Measurements from ENCODE around the gene BRCA2. TPM values are rescaled to one million over a fixed set of nuclear protein-coding genes. Genes with fewer than 3 reads are reported as not detected.

The BRCA2 gene
- total and polyA plus RNA-seq, 5 donors from 2014 or later = 1.3 to 7.6 (median 2.0) TPM

GRCh38 chr13:32390484-32390883 lies 75.2 kb downstream of the BRCA2 start:
- Mint-ChIP-seq H3K27ac (peak overlapping the region in 1 of 3 donors; percentile 3), H3K27me3 (no peaks in the 10 kb centered on the region), H3K9me3 (no peaks in the 10 kb centered on the region), H3K36me3 (no peaks in the 10 kb centered on the region), H3K4me1 (peaks cover 3 to 11% (median 8%) of the 10 kb centered on the region in 4 donors), H3K4me3 (no peak overlapping the region)
- Histone ChIP-seq H3K36me3 (ENCODE audit: control insufficient read depth, insufficient read depth, low read length) (no peaks in the 10 kb centered on the region), H3K27ac (ENCODE audit: insufficient read depth, low read length, poor library complexity, severe bottlenecking) (no peak overlapping the region), H3K4me1 (ENCODE audit: control insufficient read depth, insufficient read depth, low read length, poor library complexity, severe bottlenecking) (peaks cover 5% of the 10 kb centered on the region), H3K4me3 (ENCODE audit: low read depth, low read length) (no peak overlapping the region), H3K27me3 (ENCODE audit: control insufficient read depth, insufficient read depth, low read length) (no peaks in the 10 kb centered on the region), H3K9me3 (ENCODE audit: control insufficient read depth in 2 of 2, low read length in 2 of 2) (no peaks in the 10 kb centered on the region)
- ATAC-seq (ENCODE audit: low read depth in 2 of 2) (no peak), DNase-seq (no peak)

- Mint-ChIP-seq H3K9me3 (no peaks in the 10 kb centered on the region), H3K27ac (no peak overlapping the region), H3K4me1 (peaks cover 3 to 11% (median 8%) of the 10 kb centered on the region in 4 donors), H3K36me3 (no peaks in the 10 kb centered on the region), H3K27me3 (no peaks in the 10 kb centered on the region), H3K4me3 (no peak overlapping the region)
- Histone ChIP-seq H3K36me3 (ENCODE audit: control insufficient read depth, insufficient read depth, low read length) (no peaks in the 10 kb centered on the region), H3K27ac (ENCODE audit: insufficient read depth, low read length, poor library complexity, severe bottlenecking) (no peak overlapping the region), H3K27me3 (ENCODE audit: control insufficient read depth, insufficient read depth, low read length) (no peaks in the 10 kb centered on the region), H3K4me3 (ENCODE audit: low read depth, low read length) (no peak overlapping the region), H3K9me3 (ENCODE audit: control insufficient read depth in 2 of 2, low read length in 2 of 2) (no peaks in the 10 kb centered on the region), H3K4me1 (ENCODE audit: control insufficient read depth, insufficient read depth, low read length, poor library complexity, severe bottlenecking) (peaks cover 5% of the 10 kb centered on the region)
- DNase-seq = no peak
- no peak for ATAC-seq (ENCODE audit: low read depth in 2 of 2)
These were observed 75.9 kb downstream of the BRCA2 start for GRCh38 chr13:32391101-32391619.

- no peak overlapping the region for H3K4me3 ChIP-seq (ENCODE audit: low read depth, low read length)
- Mint-ChIP-seq H3K4me3 (no peak overlapping the region), H3K36me3 (peaks cover 47% of the 10 kb centered on the region), H3K9me3 (no peaks in the 10 kb centered on the region), H3K27ac (peak overlapping the region in 1 of 3 donors; percentile 25), H3K27me3 (no peaks in the 10 kb centered on the region), H3K4me1 (peaks cover under 1 to 7% (median 6%) of the 10 kb centered on the region in 4 donors)
- H3K4me1 ChIP-seq (ENCODE audit: control insufficient read depth, insufficient read depth, low read length, poor library complexity, severe bottlenecking) = no peaks in the 10 kb centered on the region
- no peaks in the 10 kb centered on the region for H3K9me3 ChIP-seq (ENCODE audit: control insufficient read depth in 2 of 2, low read length in 2 of 2)
- peaks cover 50% of the 10 kb centered on the region for H3K36me3 ChIP-seq (ENCODE audit: control insufficient read depth, insufficient read depth, low read length)
- DNase-seq (no peak), ATAC-seq (ENCODE audit: low read depth in 2 of 2) (no peak)
- H3K27ac ChIP-seq (ENCODE audit: insufficient read depth, low read length, poor library complexity, severe bottlenecking) = no peak overlapping the region
- H3K27me3 ChIP-seq (ENCODE audit: control insufficient read depth, insufficient read depth, low read length) = no peaks in the 10 kb centered on the region
These were observed 87.8 kb downstream of the BRCA2 start for GRCh38 chr13:32403108-32403507.

GRCh38 chr13:32407854-32408253 lies 92.5 kb downstream of the BRCA2 start:
- H3K4me1 ChIP-seq (ENCODE audit: control insufficient read depth, insufficient read depth, low read length, poor library complexity, severe bottlenecking) = no peaks in the 10 kb centered on the region
- no peaks in the 10 kb centered on the region for H3K9me3 ChIP-seq (ENCODE audit: control insufficient read depth in 2 of 2, low read length in 2 of 2)
- peaks cover 37% of the 10 kb centered on the region for H3K36me3 ChIP-seq (ENCODE audit: control insufficient read depth, insufficient read depth, low read length)
- peak in 1 of 3 donors; percentile 34 for DNase-seq
- Mint-ChIP-seq H3K9me3 (no peaks in the 10 kb centered on the region), H3K36me3 (peaks cover 48% of the 10 kb centered on the region), H3K4me3 (peak overlapping the region in 3 of 4 donors; percentile 62 to 71 (median 66)), H3K27me3 (no peaks in the 10 kb centered on the region), H3K27ac (peak overlapping the region; percentile 66 to 94 (median 80)), H3K4me1 (peaks cover 11 to 37% (median 32%) of the 10 kb centered on the region in 4 donors)
- no peak for ATAC-seq (ENCODE audit: low read depth in 2 of 2)
- no peaks in the 10 kb centered on the region for H3K27me3 ChIP-seq (ENCODE audit: control insufficient read depth, insufficient read depth, low read length)
- peak overlapping the region; percentile 63 for H3K4me3 ChIP-seq (ENCODE audit: low read depth, low read length)
- peak overlapping the region; percentile 34 for H3K27ac ChIP-seq (ENCODE audit: insufficient read depth, low read length, poor library complexity, severe bottlenecking)

GRCh38 chr13:32408296-32409000 lies 93.1 kb downstream of the BRCA2 start:
- Mint-ChIP-seq H3K4me3 (peak overlapping the region; percentile 62 to 83 (median 68)), H3K36me3 (peaks cover 43% of the 10 kb centered on the region), H3K4me1 (peaks cover 11 to 39% (median 32%) of the 10 kb centered on the region in 4 donors), H3K27ac (peak overlapping the region; percentile 66 to 94 (median 80)), H3K27me3 (no peaks in the 10 kb centered on the region), H3K9me3 (no peaks in the 10 kb centered on the region)
- Histone ChIP-seq H3K9me3 (ENCODE audit: control insufficient read depth in 2 of 2, low read length in 2 of 2) (no peaks in the 10 kb centered on the region), H3K4me1 (ENCODE audit: control insufficient read depth, insufficient read depth, low read length, poor library complexity, severe bottlenecking) (no peaks in the 10 kb centered on the region), H3K27me3 (ENCODE audit: control insufficient read depth, insufficient read depth, low read length) (no peaks in the 10 kb centered on the region), H3K27ac (ENCODE audit: insufficient read depth, low read length, poor library complexity, severe bottlenecking) (peak overlapping the region; percentile 34), H3K36me3 (ENCODE audit: control insufficient read depth, insufficient read depth, low read length) (peaks cover 31% of the 10 kb centered on the region), H3K4me3 (ENCODE audit: low read depth, low read length) (peak overlapping the region; percentile 63)
- DNase-seq (peak in 1 of 3 donors; percentile 22), ATAC-seq (ENCODE audit: low read depth in 2 of 2) (no peak)

- Mint-ChIP-seq H3K36me3 (peaks cover 43% of the 10 kb centered on the region), H3K27me3 (no peaks in the 10 kb centered on the region), H3K27ac (peak overlapping the region; percentile 2 to 94 (median 66)), H3K4me3 (no peak overlapping the region), H3K4me1 (peaks cover 11 to 39% (median 32%) of the 10 kb centered on the region in 4 donors), H3K9me3 (no peaks in the 10 kb centered on the region)
- no peak for DNase-seq
- Histone ChIP-seq H3K9me3 (ENCODE audit: control insufficient read depth in 2 of 2, low read length in 2 of 2) (no peaks in the 10 kb centered on the region), H3K27me3 (ENCODE audit: control insufficient read depth, insufficient read depth, low read length) (no peaks in the 10 kb centered on the region), H3K36me3 (ENCODE audit: control insufficient read depth, insufficient read depth, low read length) (peaks cover 25% of the 10 kb centered on the region), H3K27ac (ENCODE audit: insufficient read depth, low read length, poor library complexity, severe bottlenecking) (no peak overlapping the region), H3K4me3 (ENCODE audit: low read depth, low read length) (peak overlapping the region; percentile 63), H3K4me1 (ENCODE audit: control insufficient read depth, insufficient read depth, low read length, poor library complexity, severe bottlenecking) (no peaks in the 10 kb centered on the region)
- no peak for ATAC-seq (ENCODE audit: low read depth in 2 of 2)
These were observed 93.6 kb downstream of the BRCA2 start for GRCh38 chr13:32409001-32409313.

- H3K27me3 Mint-ChIP-seq = no peaks in the 10 kb centered on the region
- ATAC-seq (ENCODE audit: low read depth in 2 of 2) (no peak), DNase-seq (no peak)
- H3K4me1 ChIP-seq (ENCODE audit: control insufficient read depth, insufficient read depth, low read length, poor library complexity, severe bottlenecking) = no peaks in the 10 kb centered on the region
- H3K27ac Mint-ChIP-seq = peak overlapping the region in 2 of 3 donors; percentile 44 to 75
- H3K27ac ChIP-seq (ENCODE audit: insufficient read depth, low read length, poor library complexity, severe bottlenecking) = no peak overlapping the region
- H3K9me3 ChIP-seq (ENCODE audit: control insufficient read depth in 2 of 2, low read length in 2 of 2) = no peaks in the 10 kb centered on the region
- no peaks in the 10 kb centered on the region for H3K27me3 ChIP-seq (ENCODE audit: control insufficient read depth, insufficient read depth, low read length)
- peak overlapping the region in 1 of 4 donors; percentile 89 for H3K4me3 Mint-ChIP-seq
- no peak overlapping the region for H3K4me3 ChIP-seq (ENCODE audit: low read depth, low read length)
- peaks cover 17% of the 10 kb centered on the region for H3K36me3 ChIP-seq (ENCODE audit: control insufficient read depth, insufficient read depth, low read length)
- peaks cover 46% of the 10 kb centered on the region for H3K36me3 Mint-ChIP-seq
- H3K4me1 Mint-ChIP-seq = peaks cover 11 to 42% (median 34%) of the 10 kb centered on the region in 4 donors
- no peaks in the 10 kb centered on the region for H3K9me3 Mint-ChIP-seq
These were observed 94.5 kb downstream of the BRCA2 start for GRCh38 chr13:32409561-32410421.
